ENCODE results near the gene GATA5. TPM values are rescaled to one million over a fixed set of nuclear protein-coding genes. Genes with fewer than 3 reads are reported as not detected.

Gene GATA5
- total and polyA plus RNA-seq, 12 donors, result 0.11 to 5.1 (median 0.60) TPM

DNA sequence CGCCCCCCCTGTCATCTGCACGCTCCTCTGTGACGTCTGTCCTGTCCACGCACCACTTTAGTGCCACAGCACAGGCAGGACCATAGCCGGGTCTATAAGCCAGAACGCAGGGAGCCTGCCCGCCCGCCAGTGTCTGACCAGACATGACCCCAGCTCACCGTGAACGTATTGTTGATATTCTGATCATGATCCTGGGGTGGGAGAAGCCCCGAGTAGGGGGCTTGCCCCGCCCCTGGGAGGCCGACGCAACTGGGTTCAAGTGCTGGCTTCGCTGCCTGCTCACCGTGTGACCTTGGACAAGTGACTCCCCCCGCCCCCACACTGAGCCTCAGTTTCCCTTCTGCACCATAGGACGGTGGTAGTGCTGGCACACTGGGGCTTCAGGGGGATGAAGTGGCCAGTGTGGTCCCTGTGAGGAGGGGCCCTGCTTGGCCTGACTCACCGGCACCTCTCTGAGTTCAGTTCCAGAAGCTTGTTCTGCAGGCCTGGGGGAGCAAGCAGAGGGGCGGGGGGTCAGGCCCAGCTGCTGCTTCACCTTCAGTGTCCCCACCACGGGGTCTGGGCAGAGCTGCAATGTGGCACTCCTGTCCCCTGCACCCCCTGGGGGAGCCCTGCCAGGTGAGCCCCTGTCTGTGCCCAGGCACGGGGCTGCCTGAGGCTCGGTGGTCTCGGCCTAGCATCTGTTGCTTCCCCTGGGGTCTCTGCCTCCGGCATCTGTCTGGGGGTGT, 57.6 kb downstream of the GATA5 start:
- Histone ChIP-seq H3K27ac (no peak overlapping the region), H3K36me3 (no peaks in the 10 kb centered on the region), H3K4me3 (no peak overlapping the region), H3K4me1 (no peaks in the 10 kb centered on the region), H3K9me3 (no peaks in the 10 kb centered on the region), H3K27me3 (peaks cover 0 to 23% (median under 1%) of the 10 kb centered on the region in 7 donors)
- WGBS, 2 donors, result 74 to 76% methylated on average over 25 of the region's 25 CpGs
- no peak for DNase-seq
- intact Hi-C loops (cut with DNase I), result loop anchor here in 4 of 10 donors (10.0 kb wide), 3 partner anchors 77 to 197 kb away; no protein-coding TSS in a partner anchor
- no peak for ATAC-seq
- TF ChIP-seq CTCF (IDR thresholded peaks at IDR 0.05), result no peak

- intact Hi-C loops (cut with DNase I), result loop anchor here in 4 of 10 donors (10.0 kb wide), 3 partner anchors 78 to 198 kb away; no protein-coding TSS in a partner anchor
- Histone ChIP-seq H3K36me3 (no peaks in the 10 kb centered on the region), H3K27me3 (peaks cover 0 to 21% (median 0%) of the 10 kb centered on the region in 7 donors), H3K4me1 (no peaks in the 10 kb centered on the region), H3K27ac (no peak overlapping the region), H3K9me3 (no peaks in the 10 kb centered on the region), H3K4me3 (no peak overlapping the region)
- TF ChIP-seq CTCF (IDR thresholded peaks at IDR 0.05), result no peak
- ATAC-seq (no peak), DNase-seq (no peak)
- WGBS, 2 donors, result 79 to 82% methylated on average over 43 of the region's 43 CpGs
Measured at GRCh38 chr20:62416651-62417637, 58.9 kb downstream of the GATA5 start.

DNA sequence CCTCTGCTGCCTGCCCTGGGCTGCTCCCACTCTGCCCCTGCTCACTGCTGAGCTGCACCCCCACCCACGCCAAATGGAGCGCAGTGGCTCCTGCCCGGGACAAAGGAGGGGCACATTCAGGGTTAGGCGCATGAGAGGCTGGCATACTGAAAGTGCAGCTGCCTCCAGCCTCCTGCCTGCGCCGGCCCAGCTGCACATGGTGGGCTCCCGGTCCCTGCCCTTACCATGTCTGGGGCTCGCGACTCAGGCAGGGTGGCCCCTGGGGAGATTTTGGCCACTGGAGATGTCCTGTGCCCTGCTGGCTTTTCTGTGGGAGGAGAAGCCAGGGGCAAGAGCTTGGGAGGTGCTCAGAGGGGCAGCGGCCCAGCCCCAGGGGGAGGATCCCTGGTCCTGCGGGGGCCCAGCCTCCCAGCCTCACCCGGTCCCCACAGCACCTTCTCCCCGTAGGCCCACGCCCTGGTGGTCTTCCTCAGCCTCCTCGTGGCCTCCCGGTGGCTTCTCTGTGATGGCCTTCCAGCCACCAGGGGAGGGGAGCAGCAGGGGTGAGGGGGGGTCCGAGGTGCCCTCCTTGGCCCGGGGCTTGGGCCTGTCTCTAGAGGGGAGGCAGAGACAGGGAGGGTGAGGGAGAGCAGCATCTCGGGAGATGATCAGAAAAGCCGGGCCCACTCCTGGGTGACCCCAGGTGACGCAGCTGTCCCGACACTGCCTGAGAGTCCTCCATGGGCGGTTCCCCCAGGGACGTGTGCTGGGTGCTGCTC, 60.3 kb downstream of the GATA5 start:
- Histone ChIP-seq H3K27me3 (peaks cover 0 to 21% (median 0%) of the 10 kb centered on the region in 7 donors), H3K4me1 (peaks cover 0 to 1% (median 0%) of the 10 kb centered on the region in 9 donors), H3K9me3 (no peaks in the 10 kb centered on the region), H3K4me3 (no peak overlapping the region), H3K36me3 (no peaks in the 10 kb centered on the region), H3K27ac (no peak overlapping the region)
- 75 to 80% methylated on average over 24 of the region's 24 CpGs for WGBS, 2 donors
- TF ChIP-seq CTCF (IDR thresholded peaks at IDR 0.05), result no peak
- no peak for DNase-seq
- ATAC-seq, result no peak
- intact Hi-C loops (cut with DNase I), result loop anchor here in 4 of 10 donors (10.0 kb wide), 3 partner anchors 79 to 199 kb away; no protein-coding TSS in a partner anchor
